Dermis blood vessel endothelial cell (primary cell): ENCODE data around the gene ERFE. TPM values are rescaled to one million over a fixed set of nuclear protein-coding genes. Genes with fewer than 3 reads are reported as not detected.
A peak's percentile ranks its signal among the peaks of the same experiment; 100 is the strongest.
"Not testable (repeated sequence)": the region's sequence is repeated elsewhere in the genome, so short reads cannot be mapped to it uniquely, and the experiment has no call there.

ENCODE experiments used
- DNase-seq: peaks from one replicate; pipeline ENCODE4 v3.0.0; 2010
- total RNA-seq: library from RNA; depleted of rRNA; stranded (reverse); fragments of >200 nt; gene quantifications from 2 replicates; pipeline ENCODE4 v1.2.3, GENCODE V29; 2014

The ERFE gene
- total RNA-seq, 1 donor from 2014 or later = 0.34 TPM

DNA sequence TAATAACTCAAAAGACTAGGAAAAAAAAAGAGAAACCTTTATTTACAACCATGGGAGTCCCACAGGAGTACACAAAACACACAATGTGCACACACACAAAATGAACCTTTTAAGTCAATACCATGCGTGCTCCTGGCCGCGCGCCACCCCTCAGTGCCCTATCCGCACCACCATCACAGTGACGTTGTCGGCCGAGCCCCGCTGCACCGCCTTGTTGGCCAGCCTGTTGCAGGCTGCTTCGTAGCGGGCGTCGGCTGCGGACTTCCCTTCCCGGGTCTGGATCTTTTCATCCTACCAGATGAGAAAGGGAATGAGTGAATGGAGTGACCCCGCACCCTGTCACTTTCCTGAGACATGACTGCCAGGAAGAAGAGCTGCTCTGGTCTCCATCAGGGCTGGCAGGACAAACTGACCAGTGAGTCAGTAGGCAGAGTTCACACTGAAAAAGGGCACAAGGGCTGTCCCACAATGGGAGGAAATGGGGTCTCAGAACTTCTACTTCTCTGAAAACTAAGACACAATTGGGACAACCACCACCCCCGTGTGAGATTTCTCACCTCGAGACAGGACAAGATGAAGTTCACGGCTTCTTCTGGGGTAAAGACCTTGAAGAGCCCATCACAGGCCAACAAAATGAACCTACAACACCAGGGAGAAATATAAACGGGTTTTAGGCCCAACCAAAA is 11.8 kb downstream of the ERFE start:
- peak; percentile 33 for DNase-seq

DNA sequence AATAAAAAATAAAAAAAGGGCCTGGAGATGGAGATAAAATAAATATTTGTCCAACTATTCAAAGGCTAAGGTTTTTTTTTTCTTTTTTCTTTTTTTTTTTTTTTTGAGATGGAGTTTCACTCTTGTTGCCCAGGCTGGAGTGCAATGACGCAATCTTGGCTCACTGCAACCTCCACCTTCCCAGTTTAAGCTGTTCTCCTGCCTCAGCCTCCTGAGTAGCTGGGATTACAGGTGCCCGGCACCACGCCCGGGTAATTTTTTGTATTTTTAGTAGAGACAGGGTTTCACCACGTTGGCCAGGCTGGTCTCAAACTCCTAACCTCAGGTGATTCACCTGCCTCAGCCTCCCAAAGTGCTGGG is 12.3 kb downstream of the ERFE start:
- not testable (repeated sequence) for DNase-seq

DNA sequence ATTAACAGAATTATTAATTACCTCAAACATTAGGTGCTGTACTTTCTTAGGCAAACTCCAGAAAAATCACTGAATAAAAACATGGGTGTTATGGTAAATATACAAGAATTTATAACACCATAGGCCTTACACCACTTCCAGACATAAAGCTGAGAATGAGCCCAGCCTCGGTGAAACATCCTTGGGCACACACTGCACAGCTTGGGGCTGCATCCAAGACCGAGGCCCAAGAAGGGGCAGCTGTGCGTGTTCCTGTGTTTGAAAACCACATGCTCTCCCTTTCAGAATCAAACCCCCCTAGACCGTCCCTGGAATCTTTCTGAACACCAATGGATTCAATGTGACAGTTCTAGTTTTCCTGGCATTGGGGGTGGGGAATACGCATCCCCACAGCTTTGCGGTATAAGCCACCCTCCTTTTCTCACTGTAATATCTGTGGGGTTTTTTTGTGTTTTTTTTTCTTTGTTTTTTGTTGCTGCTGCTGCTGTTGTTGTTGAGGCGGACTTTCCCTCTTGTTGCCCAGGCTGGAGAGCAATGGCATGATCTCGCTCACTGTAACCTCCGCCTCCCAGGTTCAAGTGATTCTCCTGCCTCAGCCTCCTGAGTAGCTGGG is 12.9 kb downstream of the ERFE start:
- no peak for DNase-seq

DNA sequence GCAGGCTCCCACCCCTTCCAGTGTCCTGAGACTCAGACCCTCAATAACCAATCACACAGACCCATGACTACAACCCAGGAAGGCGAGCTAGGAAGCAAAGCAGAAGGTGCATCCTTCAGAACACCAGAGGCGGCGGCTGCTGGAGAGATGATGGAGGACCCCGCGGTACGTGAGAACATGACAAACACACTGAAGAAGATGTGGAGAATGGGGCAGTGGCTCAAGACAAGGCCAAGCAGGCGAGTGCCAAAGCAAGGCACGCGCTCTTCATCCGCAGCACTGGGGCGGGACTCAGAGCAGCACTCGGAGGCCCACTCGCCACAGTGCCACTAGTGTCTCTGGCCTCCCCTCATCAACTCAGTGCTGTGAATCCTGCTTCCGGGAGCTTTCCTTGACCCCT is 13.7 kb downstream of the ERFE start:
- no peak for DNase-seq

- no peak for DNase-seq
These were observed 14.9 kb downstream of the ERFE start for GRCh38 chr2:238173692-238174091.

- DNase-seq = no peak
These were observed 15.5 kb downstream of the ERFE start for GRCh38 chr2:238174291-238174690.

DNA sequence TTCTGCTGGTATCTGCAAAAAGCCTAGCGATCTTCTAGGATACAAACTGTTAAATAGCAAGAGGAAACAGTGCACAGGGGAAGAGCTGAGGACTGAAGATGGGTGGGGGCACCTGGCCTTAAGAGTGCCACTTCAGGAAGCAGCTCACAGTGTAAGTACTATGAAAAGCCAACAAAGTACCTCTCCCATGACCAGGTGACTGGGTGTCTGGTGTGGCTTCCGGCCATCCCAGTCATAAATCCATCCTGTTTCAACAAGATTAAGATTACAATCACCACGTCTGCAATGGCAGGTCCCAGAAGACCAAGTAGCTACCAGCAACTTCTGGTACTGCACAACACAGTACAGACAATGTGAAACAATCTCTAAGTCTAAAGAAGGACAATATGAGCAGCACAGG is 15.9 kb downstream of the ERFE start:
- no peak for DNase-seq

DNA sequence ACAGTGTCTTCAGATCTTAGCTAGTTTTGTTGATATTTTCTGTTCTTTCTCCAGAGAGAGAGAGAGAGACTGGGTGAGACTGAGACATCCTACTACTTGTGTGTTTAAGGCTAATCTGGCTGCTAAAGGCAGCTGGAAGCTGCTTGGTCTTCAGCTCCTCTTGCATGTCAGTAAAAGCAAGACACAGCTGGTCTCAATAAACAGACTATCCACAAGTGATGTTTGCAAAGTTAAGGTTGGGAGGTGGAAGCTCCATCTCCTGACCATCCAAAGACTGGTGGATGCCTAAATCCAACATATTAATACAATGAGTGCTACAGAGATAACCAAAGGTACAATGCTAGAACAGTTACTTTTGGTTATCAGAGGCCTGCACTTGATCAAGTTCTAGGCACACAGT is 17.8 kb downstream of the ERFE start:
- no peak for DNase-seq

GRCh38 chr2:238180554-238180953 is 21.8 kb downstream of the ERFE start:
- DNase-seq = no peak

GRCh38 chr2:238182362-238182761 is 23.6 kb downstream of the ERFE start:
- no peak for DNase-seq

- DNase-seq = no peak
These were observed 25.1 kb downstream of the ERFE start for GRCh38 chr2:238183821-238184220.

GRCh38 chr2:238187618-238188548 is 29.1 kb downstream of the ERFE start:
- DNase-seq = no peak

DNA sequence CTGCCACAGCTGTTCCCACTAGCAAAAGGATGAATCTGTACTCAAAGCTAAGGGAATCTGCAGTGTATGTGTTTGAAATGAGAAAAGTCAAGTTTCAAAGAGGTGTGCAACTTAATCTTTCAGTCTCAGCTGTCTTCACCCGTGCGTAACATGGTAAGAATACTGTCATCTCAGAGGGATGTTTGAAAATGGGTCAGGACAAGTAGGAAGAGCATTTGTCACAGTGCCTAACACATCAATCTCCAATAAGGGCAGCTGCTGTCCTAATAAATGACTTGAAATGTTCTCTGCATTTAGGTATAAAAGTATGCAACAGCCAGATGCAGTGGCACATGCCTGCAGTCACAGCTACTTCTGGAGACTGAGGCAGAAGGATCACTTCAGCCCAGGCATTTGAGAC is 31.7 kb downstream of the ERFE start:
- no peak for DNase-seq

DNA sequence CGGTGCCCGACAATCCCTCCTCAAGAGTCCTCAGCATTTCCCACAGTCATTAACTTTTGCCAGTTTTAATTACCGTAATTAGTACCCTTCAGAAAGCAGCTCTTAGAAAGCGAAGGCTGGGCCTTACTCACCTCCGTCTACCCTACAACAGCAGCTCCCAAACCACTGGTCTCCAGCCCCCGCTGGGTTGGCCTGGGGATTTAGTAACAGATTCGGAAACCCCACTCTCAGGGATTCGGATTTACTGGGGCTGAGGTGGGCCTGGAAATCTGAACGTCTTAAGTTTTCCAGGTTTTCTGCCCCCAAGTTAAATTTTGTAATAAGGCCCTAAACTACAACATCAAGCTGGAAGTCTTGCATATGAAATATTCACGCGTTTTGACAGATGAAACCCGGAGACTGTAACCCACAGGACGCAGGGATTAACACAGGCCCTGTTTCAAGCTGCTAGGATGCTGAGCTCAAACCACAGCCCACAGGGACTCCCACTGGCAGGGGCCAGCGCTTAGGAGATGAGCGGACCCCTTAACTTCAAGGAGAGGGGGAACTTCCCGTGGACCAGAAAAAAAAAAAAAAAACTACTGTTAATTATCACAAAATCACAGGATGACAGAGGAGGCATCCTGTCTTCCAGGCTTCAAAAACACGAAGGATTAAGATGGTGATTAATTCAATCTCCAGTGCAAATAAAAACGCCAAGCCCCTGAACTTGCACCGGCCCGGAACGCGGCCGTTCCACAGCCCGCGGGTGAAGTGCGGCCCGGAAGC is 43.7 kb downstream of the ERFE start:
- DNase-seq = peak; percentile 25

GRCh38 chr2:238203094-238203972 is 44.6 kb downstream of the ERFE start, which contains the start of gene ILKAP:
Gene ILKAP, minus strand, starts transcription at chr2:238203695. Its CDS starts 142 bp downstream, at chr2:238203553.
- peak; percentile 88 for DNase-seq

GRCh38 chr2:238203973-238204683 is 45.4 kb downstream of the ERFE start:
- no peak for DNase-seq

DNA sequence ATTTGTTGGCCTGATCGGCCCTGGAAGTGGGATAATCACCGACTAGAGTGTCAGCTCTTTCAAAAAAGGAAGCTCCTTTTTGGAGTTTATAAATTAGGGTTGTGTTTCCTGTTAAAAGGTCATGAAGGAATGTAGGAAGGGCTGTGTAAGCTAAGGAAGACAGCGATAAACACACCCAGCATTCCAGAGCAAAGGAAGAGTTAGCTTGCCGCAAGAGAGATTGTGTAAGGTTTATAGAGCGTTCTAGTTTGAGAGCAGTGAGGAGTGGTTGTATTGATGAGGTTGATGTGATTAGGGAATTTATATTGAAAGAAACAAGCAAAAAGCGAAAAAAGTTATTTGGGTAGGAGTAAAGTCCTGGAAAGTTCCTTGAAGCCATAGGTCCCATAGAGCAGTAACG is 48.2 kb downstream of the ERFE start:
- no peak for DNase-seq

DNA sequence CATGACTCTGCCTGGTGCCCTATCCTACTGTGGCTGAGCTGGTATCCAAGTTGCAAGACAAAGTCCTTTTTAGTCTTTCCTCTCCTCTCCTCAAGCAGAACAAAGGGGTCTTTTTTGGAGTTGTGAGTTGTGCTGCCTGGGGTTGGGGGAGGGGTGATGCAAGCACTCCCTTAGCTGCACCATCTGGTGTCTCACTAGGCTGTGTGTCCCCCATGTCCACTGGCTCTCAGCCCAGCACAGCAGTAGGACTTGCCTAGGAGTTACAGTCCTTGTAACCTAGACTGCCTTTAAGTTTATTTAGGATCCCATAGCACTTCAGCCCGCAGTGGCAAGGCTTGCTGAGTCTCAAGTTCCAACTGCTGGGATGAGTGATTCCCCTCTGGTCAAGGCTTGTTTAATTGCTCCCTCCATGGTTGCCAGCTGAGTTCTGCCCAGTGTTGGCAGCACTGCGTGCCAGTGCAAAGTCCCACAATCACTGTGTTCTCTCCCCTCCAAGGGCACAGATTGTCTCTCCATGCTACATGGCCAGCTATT is 57.9 kb downstream of the ERFE start:
- DNase-seq = no peak
